ENCODE measurements around the gene SCYGR8. TPM values are rescaled to one million over a fixed set of nuclear protein-coding genes. Genes with fewer than 3 reads are reported as not detected.
"Not testable (repeated sequence)": the region's sequence is repeated elsewhere in the genome, so short reads cannot be mapped to it uniquely, and the experiment has no call there.

Gene SCYGR8
- total RNA-seq, 2 experiments from 2014 or later, result not detected

DNA sequence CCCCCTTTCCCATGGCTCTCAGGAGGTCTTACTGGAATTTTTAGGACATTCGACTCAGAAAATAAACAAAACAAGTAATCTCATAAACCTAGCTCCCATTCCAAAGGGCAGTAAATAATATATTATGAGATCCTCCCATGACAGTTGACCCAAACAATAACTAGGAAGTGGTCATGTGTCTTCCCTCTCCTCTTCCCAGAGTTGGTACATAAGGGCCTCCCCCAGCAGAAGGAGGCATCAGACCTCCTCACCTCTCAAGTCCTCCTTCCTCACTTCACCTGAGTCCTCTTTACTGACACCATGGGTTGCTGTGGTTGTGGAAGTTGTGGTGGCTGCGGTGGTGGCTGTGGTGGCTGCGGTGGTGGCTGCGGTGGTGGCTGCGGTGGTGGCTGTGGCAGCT, 17.7 kb upstream of the SCYGR8 start, which contains the start of gene SCYGR7:
Gene SCYGR7, plus strand, starts transcription at position 301 of the 400 bp plus-strand sequence. Its CDS starts 0 bp downstream, at position 301.
- no peak for DNase-seq
- H3K4me1 Mint-ChIP-seq, result no peaks in the 10 kb centered on the region
- no peak within 1 kb of the TSS for H3K4me3 Mint-ChIP-seq
- no peaks in the 10 kb centered on the region for H3K36me3 Mint-ChIP-seq
- H3K27me3 Mint-ChIP-seq, result peaks cover 11% of the 10 kb centered on the region
- H3K9me3 Mint-ChIP-seq, result peaks cover 1% of the 10 kb centered on the region
- no peak within 1 kb of the TSS for H3K27ac Mint-ChIP-seq

DNA sequence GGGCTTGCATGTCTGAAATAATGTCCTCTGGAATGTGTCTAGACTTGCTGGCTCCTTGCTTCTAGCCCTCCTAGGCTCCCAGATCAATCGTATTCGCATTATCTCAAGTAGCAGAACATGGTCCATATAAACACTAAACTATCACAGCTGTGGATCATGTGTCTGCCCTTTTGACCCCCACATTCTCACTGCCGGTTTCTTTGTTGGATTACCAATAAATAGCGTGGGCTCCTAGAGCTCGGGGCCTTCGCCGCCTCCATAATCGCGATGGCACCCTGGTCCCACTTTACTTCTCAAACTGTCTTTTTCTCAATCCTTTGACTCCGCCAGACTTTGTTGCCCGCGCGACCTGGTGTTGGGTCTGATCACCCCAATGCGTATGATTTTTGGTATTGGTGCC, 6.3 kb upstream of the SCYGR8 start:
- H3K4me3 Mint-ChIP-seq, result no peak overlapping the region
- DNase-seq, result no peak
- no peaks in the 10 kb centered on the region for H3K4me1 Mint-ChIP-seq
- no peak overlapping the region for H3K27ac Mint-ChIP-seq
- peaks cover 7% of the 10 kb centered on the region for H3K27me3 Mint-ChIP-seq
- H3K36me3 Mint-ChIP-seq, result no peaks in the 10 kb centered on the region
- H3K9me3 Mint-ChIP-seq, result no peaks in the 10 kb centered on the region

DNA sequence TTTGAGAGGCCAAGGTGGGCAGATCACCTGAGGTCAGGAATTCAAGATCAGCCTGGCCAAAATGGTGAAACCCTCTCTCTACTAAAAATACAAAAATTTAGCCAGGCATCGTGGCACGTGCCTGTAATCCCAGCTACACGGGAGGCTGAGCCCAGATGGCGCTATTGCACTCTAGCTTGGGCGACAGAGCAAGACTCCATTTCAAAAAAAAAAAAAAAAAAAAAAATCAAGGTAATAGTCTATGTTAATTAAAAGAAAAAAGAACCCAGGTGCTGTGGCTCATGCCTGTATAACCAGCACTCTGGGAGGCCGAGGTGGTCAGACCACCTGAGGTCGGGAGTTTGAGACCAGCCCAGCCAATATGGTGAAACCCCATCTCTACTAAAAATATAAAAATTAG, 5.0 kb upstream of the SCYGR8 start:
- H3K27me3 Mint-ChIP-seq, H3K27ac Mint-ChIP-seq, H3K4me3 Mint-ChIP-seq, H3K4me1 Mint-ChIP-seq, H3K36me3 Mint-ChIP-seq, H3K9me3 Mint-ChIP-seq, DNase-seq: not testable (repeated sequence)

DNA sequence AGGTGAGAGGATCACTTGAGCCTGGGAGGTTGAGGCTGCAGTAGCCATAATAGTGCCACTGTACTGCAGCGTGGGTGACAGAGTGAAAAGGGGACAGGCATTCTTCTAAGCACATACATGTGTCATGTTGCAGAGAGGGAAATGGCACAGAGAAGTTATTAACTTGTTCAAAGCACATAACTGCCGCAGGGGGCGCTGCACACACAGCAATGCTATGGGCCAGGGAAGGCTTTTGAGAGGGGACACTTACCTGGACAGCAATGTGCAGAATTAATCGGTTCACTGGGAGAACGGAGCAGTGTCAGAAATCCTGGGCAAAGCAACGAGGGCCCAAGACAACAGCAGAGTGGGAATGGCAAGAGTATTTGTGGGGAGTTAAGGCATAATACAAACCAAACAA, 2.4 kb downstream of the SCYGR8 start:
- no peaks in the 10 kb centered on the region for H3K4me1 Mint-ChIP-seq
- no peak for DNase-seq
- no peaks in the 10 kb centered on the region for H3K36me3 Mint-ChIP-seq
- no peaks in the 10 kb centered on the region for H3K9me3 Mint-ChIP-seq
- no peak overlapping the region for H3K27ac Mint-ChIP-seq
- H3K27me3 Mint-ChIP-seq, result peaks cover 10% of the 10 kb centered on the region
- H3K4me3 Mint-ChIP-seq, result no peak overlapping the region

DNA sequence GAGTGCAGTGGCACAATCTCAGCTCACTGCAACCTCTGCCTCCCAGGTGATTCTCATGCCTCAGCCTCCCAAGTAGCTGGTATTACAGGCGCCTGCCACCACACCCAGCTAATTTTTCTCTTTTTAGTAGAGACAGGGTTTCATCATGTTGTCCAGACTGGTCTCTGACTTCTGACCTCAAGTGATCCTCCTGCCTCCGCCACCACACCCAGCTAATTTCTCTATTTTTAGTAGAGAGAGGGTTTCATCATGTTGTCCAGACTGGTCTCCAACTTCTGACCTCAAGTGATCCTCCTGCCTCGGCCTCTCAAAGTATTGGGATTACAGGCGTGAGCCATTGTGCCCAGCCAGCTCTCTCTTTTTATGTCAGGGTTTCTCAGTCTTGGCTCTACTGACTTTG, 10.6 kb downstream of the SCYGR8 start:
- not testable (repeated sequence) for H3K4me3 Mint-ChIP-seq, DNase-seq, H3K9me3 Mint-ChIP-seq, H3K4me1 Mint-ChIP-seq, H3K27ac Mint-ChIP-seq, H3K36me3 Mint-ChIP-seq
- peaks cover 10% of the 10 kb centered on the region for H3K27me3 Mint-ChIP-seq

DNA sequence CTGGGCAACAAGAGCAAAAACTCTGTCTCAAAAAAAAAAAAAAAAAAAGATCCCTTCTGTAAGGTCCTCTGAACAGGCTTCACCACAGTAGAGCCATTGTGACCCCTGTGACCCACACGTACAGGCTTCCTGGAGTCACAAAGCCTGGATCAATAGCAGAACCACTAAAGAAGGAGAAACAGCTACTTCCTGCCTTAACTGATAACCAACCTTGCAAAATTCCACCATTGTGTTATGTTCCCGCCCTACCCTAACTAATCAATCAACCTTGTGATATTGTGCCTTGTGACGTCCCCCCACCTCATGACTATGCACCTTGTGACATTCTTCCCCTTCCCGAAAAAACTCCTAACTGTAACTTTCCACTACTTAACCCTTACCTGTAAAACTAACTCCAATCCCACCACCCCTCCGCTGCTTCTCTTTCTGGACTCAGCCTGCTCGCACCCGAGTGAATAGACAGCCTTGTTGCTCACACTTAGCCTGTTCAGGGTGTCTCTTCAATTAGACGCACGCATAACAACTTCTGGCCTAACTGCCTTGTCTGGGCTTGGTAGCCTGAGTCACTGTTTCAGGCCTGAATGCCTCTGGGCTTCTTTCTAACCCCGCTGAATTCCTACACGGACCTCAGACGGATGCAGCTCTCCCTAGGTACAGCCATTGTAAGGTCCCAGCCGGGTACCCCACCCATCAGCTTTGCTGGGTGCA, 13.9 kb downstream of the SCYGR8 start:
- H3K4me1 Mint-ChIP-seq, result no peaks in the 10 kb centered on the region
- no peak for DNase-seq
- H3K36me3 Mint-ChIP-seq, result no peaks in the 10 kb centered on the region
- no peaks in the 10 kb centered on the region for H3K9me3 Mint-ChIP-seq
- no peak overlapping the region for H3K4me3 Mint-ChIP-seq
- H3K27ac Mint-ChIP-seq, result no peak overlapping the region
- peaks cover 7% of the 10 kb centered on the region for H3K27me3 Mint-ChIP-seq

DNA sequence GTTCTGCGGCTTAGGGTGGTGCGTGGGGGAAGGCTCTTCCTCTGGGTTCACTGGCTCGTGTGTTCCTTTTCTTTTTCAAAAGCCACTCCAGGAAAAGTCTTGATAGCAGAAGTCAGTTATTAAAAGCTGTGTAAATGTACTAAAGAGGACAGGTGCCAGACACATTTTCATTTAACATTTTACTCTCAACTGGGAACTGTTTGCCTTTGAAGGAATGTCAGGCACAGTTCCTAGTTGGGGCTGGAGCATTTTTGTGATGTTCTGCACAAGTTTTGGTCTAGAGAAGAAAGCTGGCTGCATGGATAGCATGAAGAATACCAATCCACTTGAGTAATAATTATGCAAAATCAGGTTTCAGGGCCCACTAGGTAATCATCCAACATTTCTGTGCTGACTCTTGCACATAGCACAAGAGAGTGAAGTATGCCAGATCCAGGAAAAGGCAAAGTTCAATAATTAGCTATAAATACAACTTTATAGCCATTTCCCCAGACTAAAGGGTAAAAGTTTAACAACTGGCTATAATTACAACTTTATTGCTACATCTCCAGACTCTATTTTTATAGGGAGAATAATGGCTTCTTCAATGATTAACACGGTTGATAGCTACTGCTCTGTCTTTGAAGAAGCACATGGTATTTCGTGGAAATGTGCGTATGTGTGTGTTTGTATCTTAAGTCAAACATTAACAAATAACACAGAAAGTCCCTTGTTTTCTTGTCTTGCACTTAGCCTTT, 16.2 kb downstream of the SCYGR8 start:
- no peak for DNase-seq
- Mint-ChIP-seq H3K4me1 (peaks cover 1% of the 10 kb centered on the region), H3K27ac (no peak overlapping the region), H3K27me3 (peaks cover 3% of the 10 kb centered on the region), H3K4me3 (no peak overlapping the region), H3K36me3 (no peaks in the 10 kb centered on the region), H3K9me3 (no peaks in the 10 kb centered on the region)

DNA sequence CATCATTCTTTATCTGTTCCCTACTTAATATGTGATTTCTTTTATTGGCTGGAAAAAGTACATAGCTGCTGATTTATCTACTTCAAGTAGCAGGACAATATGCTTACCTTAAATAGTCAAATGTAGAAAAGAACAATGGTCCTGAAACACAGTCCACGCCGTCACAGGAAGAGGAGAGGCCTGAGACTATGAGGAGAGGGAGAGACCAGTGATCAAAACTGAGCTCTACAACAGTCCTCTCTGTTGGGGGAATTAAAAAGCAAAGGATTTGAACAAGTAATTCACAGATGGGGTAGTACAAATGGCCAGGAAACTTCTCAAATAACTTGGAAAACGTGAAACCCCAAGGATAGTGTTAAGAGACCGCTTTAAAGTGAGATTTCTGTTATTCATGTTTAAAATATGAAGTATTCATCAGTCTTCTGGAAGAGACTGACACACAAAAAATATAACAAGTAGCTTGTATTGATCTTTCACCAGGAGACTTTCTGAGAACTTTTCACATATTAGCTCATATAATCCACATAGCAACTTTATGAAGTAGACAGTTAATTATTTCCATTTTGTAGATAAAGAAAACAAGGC, 20.2 kb downstream of the SCYGR8 start:
- Mint-ChIP-seq H3K4me1 (peaks cover 1% of the 10 kb centered on the region), H3K27me3 (peaks cover 3% of the 10 kb centered on the region), H3K36me3 (no peaks in the 10 kb centered on the region), H3K27ac (no peak overlapping the region), H3K9me3 (no peaks in the 10 kb centered on the region), H3K4me3 (no peak overlapping the region)
- no peak for DNase-seq

DNA sequence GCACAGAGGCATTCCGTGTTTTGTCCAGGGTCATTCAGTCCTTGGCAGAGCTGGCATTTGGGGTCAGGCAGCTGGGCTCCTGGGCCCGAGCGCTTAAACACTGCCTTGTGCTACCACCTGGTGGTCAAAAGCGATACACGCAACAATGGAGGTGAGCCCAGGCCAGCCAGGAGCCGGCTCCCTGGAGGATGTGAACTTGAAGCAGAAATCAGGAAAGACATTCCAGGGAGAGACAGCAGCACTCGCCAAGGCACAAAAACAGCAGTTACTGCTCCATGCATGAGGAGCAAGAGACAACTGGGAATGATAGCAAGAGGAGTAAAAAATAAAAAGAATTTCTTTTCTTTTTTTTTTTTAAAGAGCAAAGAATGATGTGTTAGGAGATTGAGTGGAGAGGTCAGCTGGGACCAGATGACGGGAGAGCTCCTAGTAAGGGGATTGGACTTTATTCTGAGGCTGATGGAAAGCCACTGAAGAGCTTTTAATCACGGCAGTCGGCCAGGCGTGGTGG, 20.7 kb downstream of the SCYGR8 start:
- peaks cover 1% of the 10 kb centered on the region for H3K4me1 Mint-ChIP-seq
- H3K27ac Mint-ChIP-seq, result no peak overlapping the region
- no peaks in the 10 kb centered on the region for H3K36me3 Mint-ChIP-seq

DNA sequence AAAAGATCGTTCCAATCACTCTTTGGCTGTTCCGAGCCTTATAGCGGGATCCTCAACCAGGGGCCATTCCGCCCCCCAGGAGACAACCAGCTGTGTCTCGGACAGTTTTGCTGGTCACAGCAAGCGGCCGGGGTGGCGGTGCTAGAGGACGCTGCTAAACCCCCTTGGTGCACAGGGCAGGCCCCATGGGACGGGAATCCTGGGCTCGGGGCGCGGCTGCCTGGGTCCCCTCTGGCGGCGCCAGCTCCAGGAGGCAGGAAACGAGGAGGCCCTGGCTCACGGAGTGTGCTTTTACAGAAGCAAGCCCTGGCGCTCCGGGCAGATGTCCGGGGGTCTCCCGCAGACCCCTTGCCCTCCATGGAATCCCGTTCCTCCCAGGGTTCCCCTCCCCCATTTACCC, 22.1 kb downstream of the SCYGR8 start:
- Mint-ChIP-seq H3K27me3 (peaks cover 3% of the 10 kb centered on the region), H3K4me3 (no peak overlapping the region), H3K36me3 (no peaks in the 10 kb centered on the region), H3K4me1 (peaks cover 1% of the 10 kb centered on the region), H3K27ac (no peak overlapping the region), H3K9me3 (no peaks in the 10 kb centered on the region)
- DNase-seq, result no peak

More for the DNA sequence above, 20.7 kb downstream of the SCYGR8 start:
- Mint-ChIP-seq H3K4me3 (no peak overlapping the region), H3K9me3 (no peaks in the 10 kb centered on the region), H3K27me3 (peaks cover 3% of the 10 kb centered on the region)
- DNase-seq, result peak; percentile 51

DNA sequence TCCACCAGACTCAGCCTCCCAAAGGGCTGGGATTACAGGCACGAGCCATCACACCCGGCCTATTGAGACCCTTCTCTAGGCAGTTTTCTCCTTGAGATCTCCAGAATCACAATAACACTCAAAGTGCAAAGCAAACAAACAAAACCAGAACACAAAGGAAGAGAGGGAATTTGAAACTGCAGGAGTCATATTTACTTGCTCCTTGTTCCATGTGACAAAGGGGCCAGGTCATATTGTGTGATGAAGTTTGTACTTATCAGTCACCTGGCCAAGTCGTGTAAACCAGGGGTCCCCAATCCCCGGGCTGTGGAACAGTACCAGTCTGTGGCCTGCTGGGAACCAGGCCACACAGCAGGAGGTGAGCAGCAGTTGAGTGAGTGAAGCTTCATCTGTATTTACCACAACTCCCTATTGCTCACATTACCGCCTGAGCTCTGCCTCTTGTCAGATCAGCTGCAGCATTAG, 26.5 kb downstream of the SCYGR8 start:
- Mint-ChIP-seq H3K9me3 (no peaks in the 10 kb centered on the region), H3K36me3 (no peaks in the 10 kb centered on the region), H3K4me3 (no peak overlapping the region), H3K27ac (no peak overlapping the region), H3K27me3 (no peaks in the 10 kb centered on the region), H3K4me1 (peaks cover 23% of the 10 kb centered on the region)
- DNase-seq, result no peak

DNA sequence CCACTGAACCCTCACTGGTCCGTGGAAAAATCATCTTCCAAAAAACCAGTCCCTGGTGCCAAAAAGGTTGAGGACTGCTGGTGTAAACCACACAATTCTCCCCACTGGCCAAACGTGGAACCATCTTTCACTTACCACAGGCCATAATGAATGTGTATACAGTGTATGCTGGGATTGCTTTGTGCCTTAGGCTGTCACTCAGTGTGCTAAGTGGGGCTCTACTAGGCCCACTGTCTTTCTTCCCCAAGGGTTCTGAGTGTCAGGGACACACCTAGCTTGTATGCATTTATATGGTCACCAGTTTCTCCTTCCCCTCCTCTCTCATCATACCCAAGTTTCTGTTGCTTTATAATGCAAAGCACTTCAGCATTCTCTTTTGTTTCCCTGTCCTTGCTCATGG, 27.2 kb downstream of the SCYGR8 start:
- no peak for DNase-seq
- Mint-ChIP-seq H3K4me1 (peaks cover 23% of the 10 kb centered on the region), H3K36me3 (no peaks in the 10 kb centered on the region), H3K27ac (no peak overlapping the region), H3K9me3 (no peaks in the 10 kb centered on the region), H3K27me3 (no peaks in the 10 kb centered on the region), H3K4me3 (no peak overlapping the region)

DNA sequence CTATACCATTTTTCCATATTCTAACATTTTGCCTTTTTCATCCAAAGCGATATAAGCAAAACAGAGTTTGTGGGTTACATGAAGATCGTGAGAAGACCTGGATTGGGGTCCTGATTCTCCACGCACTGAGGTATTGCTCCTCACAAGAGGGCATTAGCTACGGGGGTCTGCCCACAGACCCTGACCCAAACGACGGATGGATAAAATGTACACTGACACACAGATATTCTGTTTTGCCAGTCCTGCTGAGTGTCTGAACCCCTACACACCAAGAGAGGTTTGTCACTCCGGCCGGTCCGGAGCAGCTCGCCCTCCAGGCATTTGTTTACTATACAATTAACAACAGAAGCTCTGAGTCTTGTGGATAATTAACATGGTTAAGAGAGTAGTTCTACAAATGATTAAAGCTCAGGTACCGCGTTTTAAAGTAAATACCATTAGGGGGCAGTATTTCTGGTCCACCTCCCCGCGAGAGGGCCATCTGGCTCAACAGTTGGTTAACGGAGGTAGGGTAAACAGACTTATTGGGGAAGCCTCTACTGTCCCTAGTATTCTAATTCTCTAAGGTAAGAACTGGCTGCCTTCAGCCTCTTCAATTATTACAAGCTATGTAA, 28.4 kb downstream of the SCYGR8 start:
- Mint-ChIP-seq H3K27me3 (peaks cover 5% of the 10 kb centered on the region), H3K4me3 (no peak overlapping the region), H3K4me1 (peaks cover 23% of the 10 kb centered on the region), H3K27ac (peak overlapping the region; percentile 86), H3K9me3 (no peaks in the 10 kb centered on the region), H3K36me3 (no peaks in the 10 kb centered on the region)
- DNase-seq, result peak; percentile 14

DNA sequence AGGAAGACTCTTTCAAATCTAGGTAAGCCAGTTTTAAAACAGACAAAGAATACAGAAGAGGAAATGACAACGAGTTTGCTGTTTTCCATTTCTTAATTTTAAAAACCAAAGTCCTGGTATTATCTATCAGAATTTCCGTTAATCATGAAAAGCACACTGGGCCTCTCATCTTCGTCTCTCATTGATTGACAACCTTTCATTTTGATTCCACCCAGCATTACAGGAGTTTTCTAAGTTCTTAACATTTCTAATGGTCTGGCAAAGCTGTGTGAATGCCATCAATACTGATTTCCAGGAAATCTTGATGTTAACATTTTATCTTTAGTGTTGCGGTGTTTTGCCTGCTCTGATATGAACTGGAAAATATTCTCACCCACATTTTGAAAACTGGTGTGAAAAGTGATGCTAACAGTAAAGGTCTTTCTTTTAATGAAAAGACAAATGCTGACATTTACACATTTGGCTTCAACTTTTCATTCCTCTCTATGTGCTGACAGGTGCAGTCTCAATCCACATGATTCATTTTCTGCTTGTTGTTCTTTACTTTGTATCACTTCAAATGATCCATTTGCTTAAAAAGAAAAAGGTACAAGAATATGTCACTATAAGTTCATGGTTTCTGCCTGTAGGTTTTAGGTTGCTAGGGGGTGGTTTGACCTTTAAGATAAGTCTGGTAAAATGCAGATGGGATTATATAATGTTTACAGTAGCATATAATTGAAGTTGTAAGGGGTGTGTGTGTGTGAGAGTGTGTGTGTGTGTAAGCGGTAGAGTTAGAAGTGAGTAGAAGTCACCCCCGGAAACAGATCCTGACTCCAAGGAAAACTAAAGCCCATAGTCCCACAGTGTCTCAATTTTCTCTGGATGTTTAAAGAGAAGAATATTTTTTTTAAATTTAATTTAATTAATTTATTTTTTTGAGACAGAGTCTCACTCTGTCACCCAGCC, 29.5 kb downstream of the SCYGR8 start:
- Mint-ChIP-seq H3K36me3 (no peaks in the 10 kb centered on the region), H3K27ac (peak overlapping the region; percentile 86), H3K9me3 (no peaks in the 10 kb centered on the region), H3K4me3 (peak overlapping the region; percentile 2), H3K4me1 (peaks cover 23% of the 10 kb centered on the region), H3K27me3 (peaks cover 5% of the 10 kb centered on the region)
- no peak for DNase-seq

All from activated naive CD8-positive, alpha-beta T cell treated with anti-CD3 and anti-CD28 coated beads for 36 hours (primary cell).